ENCODE data around the gene TCF7.

The TCF7 gene

DNA sequence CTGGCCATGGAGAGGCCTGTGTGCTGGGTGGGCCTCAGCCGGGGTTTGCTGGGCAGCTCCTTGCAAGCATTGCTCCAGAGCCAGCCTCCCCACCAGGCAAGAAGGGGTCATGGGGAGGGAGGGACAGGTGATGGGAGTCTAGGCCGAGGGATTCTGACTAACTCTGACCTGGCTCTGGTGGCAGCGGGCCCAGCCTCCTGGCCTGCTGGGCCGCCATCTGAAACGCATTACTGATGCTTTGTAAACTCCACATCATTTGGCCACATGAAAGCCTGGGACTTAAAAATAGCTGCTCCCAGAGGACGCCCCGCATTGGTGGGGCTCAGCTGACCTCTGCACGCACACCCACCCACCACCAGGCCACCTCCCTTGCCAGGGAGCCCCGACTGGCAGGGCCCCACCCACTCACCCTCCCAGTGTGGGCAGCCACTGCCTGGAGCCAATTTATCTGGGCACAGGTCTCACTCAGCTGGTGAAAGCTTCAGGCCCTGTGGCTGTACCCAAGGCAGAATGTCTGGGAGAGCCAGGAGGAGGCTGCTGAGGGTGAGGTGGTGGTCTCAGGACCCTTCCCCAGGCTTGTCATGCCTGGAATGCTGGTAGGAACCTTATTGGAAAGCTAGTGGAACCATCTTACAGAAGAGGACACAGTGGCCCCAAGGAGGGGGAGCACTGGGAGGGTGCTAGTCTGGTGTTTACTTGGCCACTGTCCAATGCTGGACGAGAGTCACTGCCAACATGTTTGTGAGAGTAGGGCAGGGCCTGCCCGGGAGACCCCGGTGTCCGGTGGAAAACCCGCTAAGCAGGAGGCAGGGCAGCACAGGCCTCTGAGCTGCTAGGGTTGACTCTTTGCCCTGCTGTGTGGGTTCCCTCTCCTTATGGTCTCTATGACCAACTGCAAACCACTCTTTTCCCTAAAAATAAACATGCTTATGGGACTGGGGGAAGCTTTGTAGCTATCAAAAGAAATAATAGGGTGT lies 10.8 kb downstream of the TCF7 start:
- peaks cover 20 to 21% of the 10 kb centered on the region in 2 experiments for H3K36me3 ChIP-seq (ENCODE audit: control insufficient read depth in 1 of 2, insufficient read depth in 2 of 2, low read length in 2 of 2)
- H2AK5ac ChIP-seq (ENCODE audit: low read length) = no peak overlapping the region
- H3K23ac ChIP-seq (ENCODE audit: low read length) = no peak overlapping the region
- no peak overlapping the region for H3K4me2 ChIP-seq (ENCODE audit: low read length)
- H3K4me3 ChIP-seq (ENCODE audit: low read depth, low read length) = no peak overlapping the region
- H4K12ac ChIP-seq (ENCODE audit: low read depth, low read length) = no peak overlapping the region
- WGBS (ENCODE audit: extremely low coverage, insufficient coverage, insufficient read length) = no CpG with 5 or more reads among the region's 14 CpGs
- H4K91ac ChIP-seq (ENCODE audit: low read depth, low read length) = no peak overlapping the region
- no peak overlapping the region for H3K18ac ChIP-seq (ENCODE audit: low read length)
- H2BK120ac ChIP-seq (ENCODE audit: insufficient read depth, low read length, poor library complexity) = no peak overlapping the region
- no peak for DNase-seq
- no peak overlapping the region for H3K27ac ChIP-seq (ENCODE audit: low read depth, low read length)
- no peak overlapping the region for H3K9ac ChIP-seq (ENCODE audit: low read length)
- H3K4ac ChIP-seq (ENCODE audit: low read depth, low read length) = no peak overlapping the region
- H3K79me1 ChIP-seq (ENCODE audit: low read length) = no peaks in the 10 kb centered on the region
- no peaks in the 10 kb centered on the region for H3K79me2 ChIP-seq (ENCODE audit: control insufficient read depth, insufficient read depth, low read length, poor library complexity)
- H3K4me1 ChIP-seq (ENCODE audit: control insufficient read depth in 1 of 2, insufficient read depth in 2 of 2, low read length in 2 of 2) = peaks cover 8 to 9% of the 10 kb centered on the region in 2 experiments
- H3K14ac ChIP-seq (ENCODE audit: low read length) = no peak overlapping the region
- H4K8ac ChIP-seq (ENCODE audit: low read depth, low read length) = no peak overlapping the region
- H2BK12ac ChIP-seq (ENCODE audit: low read length) = no peak overlapping the region
- no peaks in the 10 kb centered on the region for H3K9me3 ChIP-seq (ENCODE audit: insufficient read depth, low read depth, low read length)
- no peak overlapping the region for H2AFZ ChIP-seq (ENCODE audit: insufficient read depth, low read length, poor library complexity)
- no peak overlapping the region for H2BK5ac ChIP-seq (ENCODE audit: low read depth, low read length, poor library complexity)
- H3K27me3 ChIP-seq (ENCODE audit: insufficient read depth, low read length) = no peaks in the 10 kb centered on the region

GRCh38 chr5:134127376-134127861 lies 12.9 kb downstream of the TCF7 start:
- H4K91ac ChIP-seq (ENCODE audit: low read depth, low read length) = no peak overlapping the region
- no peak overlapping the region for H3K27ac ChIP-seq (ENCODE audit: low read depth, low read length)
- H3K4ac ChIP-seq (ENCODE audit: low read depth, low read length) = no peak overlapping the region
- no peak overlapping the region for H3K4me3 ChIP-seq (ENCODE audit: low read depth, low read length)
- H3K23ac ChIP-seq (ENCODE audit: low read length) = no peak overlapping the region
- peak; percentile 37 to 44 for DNase-seq
- no peaks in the 10 kb centered on the region for H3K79me1 ChIP-seq (ENCODE audit: low read length)
- H3K4me2 ChIP-seq (ENCODE audit: low read length) = no peak overlapping the region
- no peaks in the 10 kb centered on the region for H3K27me3 ChIP-seq (ENCODE audit: insufficient read depth, low read length)
- no peak overlapping the region for H2BK5ac ChIP-seq (ENCODE audit: low read depth, low read length, poor library complexity)
- no peak overlapping the region for H2BK120ac ChIP-seq (ENCODE audit: insufficient read depth, low read length, poor library complexity)
- peaks cover 8 to 9% of the 10 kb centered on the region in 2 experiments for H3K4me1 ChIP-seq (ENCODE audit: control insufficient read depth in 1 of 2, insufficient read depth in 2 of 2, low read length in 2 of 2)
- H3K9ac ChIP-seq (ENCODE audit: low read length) = no peak overlapping the region
- H3K9me3 ChIP-seq (ENCODE audit: insufficient read depth, low read depth, low read length) = no peaks in the 10 kb centered on the region
- H2AK5ac ChIP-seq (ENCODE audit: low read length) = no peak overlapping the region
- no peak overlapping the region for H4K8ac ChIP-seq (ENCODE audit: low read depth, low read length)
- no peaks in the 10 kb centered on the region for H3K79me2 ChIP-seq (ENCODE audit: control insufficient read depth, insufficient read depth, low read length, poor library complexity)
- no peak overlapping the region for H2BK12ac ChIP-seq (ENCODE audit: low read length)
- peaks cover 20 to 31% of the 10 kb centered on the region in 2 experiments for H3K36me3 ChIP-seq (ENCODE audit: control insufficient read depth in 1 of 2, insufficient read depth in 2 of 2, low read length in 2 of 2)
- no peak overlapping the region for H4K12ac ChIP-seq (ENCODE audit: low read depth, low read length)
- no peak overlapping the region for H2AFZ ChIP-seq (ENCODE audit: insufficient read depth, low read length, poor library complexity)
- no peak overlapping the region for H3K14ac ChIP-seq (ENCODE audit: low read length)
- no CpG with 5 or more reads among the region's 15 CpGs for WGBS (ENCODE audit: extremely low coverage, insufficient coverage, insufficient read length)
- no peak overlapping the region for H3K18ac ChIP-seq (ENCODE audit: low read length)

- Histone ChIP-seq H3K18ac (ENCODE audit: low read length) (no peak overlapping the region), H2BK5ac (ENCODE audit: low read depth, low read length, poor library complexity) (no peak overlapping the region), H3K27ac (ENCODE audit: low read depth, low read length) (no peak overlapping the region), H3K23ac (ENCODE audit: low read length) (no peak overlapping the region), H3K4me2 (ENCODE audit: low read length) (no peak overlapping the region), H3K14ac (ENCODE audit: low read length) (no peak overlapping the region), H2BK12ac (ENCODE audit: low read length) (no peak overlapping the region), H3K9me3 (ENCODE audit: insufficient read depth, low read depth, low read length) (no peaks in the 10 kb centered on the region), H2BK120ac (ENCODE audit: insufficient read depth, low read length, poor library complexity) (no peak overlapping the region), H4K91ac (ENCODE audit: low read depth, low read length) (no peak overlapping the region), H3K4me1 (ENCODE audit: control insufficient read depth in 1 of 2, insufficient read depth in 2 of 2, low read length in 2 of 2) (peaks cover 8 to 9% of the 10 kb centered on the region in 2 experiments), H4K8ac (ENCODE audit: low read depth, low read length) (no peak overlapping the region), H3K27me3 (ENCODE audit: insufficient read depth, low read length) (no peaks in the 10 kb centered on the region), H4K12ac (ENCODE audit: low read depth, low read length) (no peak overlapping the region), H3K79me1 (ENCODE audit: low read length) (no peaks in the 10 kb centered on the region), H3K9ac (ENCODE audit: low read length) (no peak overlapping the region), H3K36me3 (ENCODE audit: control insufficient read depth in 1 of 2, insufficient read depth in 2 of 2, low read length in 2 of 2) (peaks cover 23 to 32% of the 10 kb centered on the region in 2 experiments), H3K4ac (ENCODE audit: low read depth, low read length) (no peak overlapping the region), H3K4me3 (ENCODE audit: low read depth, low read length) (no peak overlapping the region), H2AK5ac (ENCODE audit: low read length) (no peak overlapping the region), H2AFZ (ENCODE audit: insufficient read depth, low read length, poor library complexity) (no peak overlapping the region), H3K79me2 (ENCODE audit: control insufficient read depth, insufficient read depth, low read length, poor library complexity) (no peaks in the 10 kb centered on the region)
- DNase-seq = peak in 1 of 2 donors; percentile 13
- no CpG with 5 or more reads among the region's 18 CpGs for WGBS (ENCODE audit: extremely low coverage, insufficient coverage, insufficient read length)
Measured at GRCh38 chr5:134127988-134128647, 13.6 kb downstream of the TCF7 start.

- H3K4ac ChIP-seq (ENCODE audit: low read depth, low read length) = no peak overlapping the region
- no peak overlapping the region for H2AK5ac ChIP-seq (ENCODE audit: low read length)
- no peaks in the 10 kb centered on the region for H3K79me2 ChIP-seq (ENCODE audit: control insufficient read depth, insufficient read depth, low read length, poor library complexity)
- H3K4me1 ChIP-seq (ENCODE audit: control insufficient read depth in 1 of 2, insufficient read depth in 2 of 2, low read length in 2 of 2) = peaks cover 8 to 9% of the 10 kb centered on the region in 2 experiments
- H3K79me1 ChIP-seq (ENCODE audit: low read length) = no peaks in the 10 kb centered on the region
- H3K36me3 ChIP-seq (ENCODE audit: control insufficient read depth in 1 of 2, insufficient read depth in 2 of 2, low read length in 2 of 2) = peaks cover 27 to 33% of the 10 kb centered on the region in 2 experiments
- H3K18ac ChIP-seq (ENCODE audit: low read length) = no peak overlapping the region
- no peak overlapping the region for H4K8ac ChIP-seq (ENCODE audit: low read depth, low read length)
- H3K9me3 ChIP-seq (ENCODE audit: insufficient read depth, low read depth, low read length) = no peaks in the 10 kb centered on the region
- WGBS (ENCODE audit: extremely low coverage, insufficient coverage, insufficient read length) = no CpG with 5 or more reads among the region's 5 CpGs
- peak in 1 of 2 donors; percentile 1 for DNase-seq
- no peak overlapping the region for H2BK120ac ChIP-seq (ENCODE audit: insufficient read depth, low read length, poor library complexity)
- no peak overlapping the region for H3K9ac ChIP-seq (ENCODE audit: low read length)
- H3K4me2 ChIP-seq (ENCODE audit: low read length) = no peak overlapping the region
- H3K27me3 ChIP-seq (ENCODE audit: insufficient read depth, low read length) = no peaks in the 10 kb centered on the region
- no peak overlapping the region for H4K12ac ChIP-seq (ENCODE audit: low read depth, low read length)
- H2BK12ac ChIP-seq (ENCODE audit: low read length) = no peak overlapping the region
- H2BK5ac ChIP-seq (ENCODE audit: low read depth, low read length, poor library complexity) = no peak overlapping the region
- H3K4me3 ChIP-seq (ENCODE audit: low read depth, low read length) = no peak overlapping the region
- no peak overlapping the region for H3K14ac ChIP-seq (ENCODE audit: low read length)
- H2AFZ ChIP-seq (ENCODE audit: insufficient read depth, low read length, poor library complexity) = no peak overlapping the region
- no peak overlapping the region for H3K27ac ChIP-seq (ENCODE audit: low read depth, low read length)
- no peak overlapping the region for H3K23ac ChIP-seq (ENCODE audit: low read length)
- H4K91ac ChIP-seq (ENCODE audit: low read depth, low read length) = no peak overlapping the region
Measured at GRCh38 chr5:134128648-134128995, 14.1 kb downstream of the TCF7 start.

Measured in trophoblast cell (in vitro differentiated cells and primary cell).